Measurements from ENCODE around the gene AOX1. TPM values are rescaled to one million over a fixed set of nuclear protein-coding genes. Genes with fewer than 3 reads are reported as not detected.
"Not testable (repeated sequence)": the region's sequence is repeated elsewhere in the genome, so short reads cannot be mapped to it uniquely, and the experiment has no call there.

Gene AOX1
- 0.22 and 0.45 TPM in 2 replicates for total RNA-seq (2022)
- Bru-seq, nascent RNA: percentile 15 among the genes with signal in this experiment
- BruChase-seq, experiment 1, labeled RNA remaining after a 6-hour chase: percentile 18 among the genes with signal in this experiment
- percentile 14 among the genes with signal in this experiment for BruChase-seq, experiment 2, labeled RNA remaining after a 2-hour chase
- long read RNA-seq: 0 reads

DNA sequence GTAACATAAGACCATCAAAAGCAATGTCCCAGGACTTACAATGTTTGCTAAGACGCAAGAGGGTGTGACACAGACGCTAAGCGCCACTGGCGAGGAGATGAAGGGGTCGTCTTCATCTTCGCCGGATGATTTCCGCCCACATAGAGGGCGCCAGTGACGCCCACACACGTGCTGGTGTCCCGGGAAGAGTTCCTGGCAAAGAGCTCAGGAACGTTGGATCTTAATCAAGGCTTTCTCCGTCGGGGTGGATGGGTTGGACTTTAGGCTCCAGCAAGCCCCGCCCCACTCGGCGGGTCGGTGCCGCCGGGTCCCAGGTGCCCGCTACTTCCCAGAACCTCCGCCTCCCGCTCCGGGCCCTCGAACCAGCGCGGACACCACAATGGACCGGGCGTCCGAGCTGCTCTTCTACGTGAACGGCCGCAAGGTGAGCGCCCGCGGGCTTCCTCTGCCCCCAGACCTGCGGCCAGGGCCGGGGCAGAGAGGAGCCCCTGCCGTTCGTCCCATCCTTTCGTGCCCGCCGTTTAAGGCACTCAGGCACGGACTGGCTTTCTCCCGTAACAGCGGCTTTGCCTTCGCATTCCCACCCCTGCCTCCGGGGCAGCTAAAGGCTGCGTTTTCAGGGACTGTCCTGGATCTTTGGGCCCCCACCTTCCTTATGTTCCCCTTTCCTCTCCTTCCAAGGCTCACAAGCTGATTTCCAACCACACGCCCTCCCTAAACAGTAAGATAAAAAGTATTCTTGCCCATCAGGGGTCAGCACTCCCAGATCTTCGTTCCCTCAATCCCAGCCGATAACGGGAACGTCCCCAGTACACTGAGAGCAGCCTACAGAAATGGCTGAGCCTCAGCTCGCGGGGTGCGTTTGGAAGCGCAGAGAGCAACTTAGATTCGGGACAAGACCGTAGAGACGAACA, at the start of gene AOX1:
Gene AOX1, plus strand, starts transcription at position 285 of the 914 bp plus-strand sequence. Its CDS starts 95 bp downstream, at position 380.
- CTCF ChIA-PET: interaction anchor here (0.7 to 1.2 kb wide), 4 partner anchors 114 to 121 kb away, joined by 3 to 7 read pairs (median 4); no protein-coding TSS in a partner anchor
- peak; percentile 34 for DNase-seq
- peaks cover 8% of the 10 kb centered on the region for H3K4me1 Mint-ChIP-seq (ENCODE audit: low read depth, unreplicated experiment)
- H3K36me3 Mint-ChIP-seq (ENCODE audit: insufficient read depth, unreplicated experiment): peaks cover 16% of the 10 kb centered on the region
- TF ChIP-seq, protein P1, sequence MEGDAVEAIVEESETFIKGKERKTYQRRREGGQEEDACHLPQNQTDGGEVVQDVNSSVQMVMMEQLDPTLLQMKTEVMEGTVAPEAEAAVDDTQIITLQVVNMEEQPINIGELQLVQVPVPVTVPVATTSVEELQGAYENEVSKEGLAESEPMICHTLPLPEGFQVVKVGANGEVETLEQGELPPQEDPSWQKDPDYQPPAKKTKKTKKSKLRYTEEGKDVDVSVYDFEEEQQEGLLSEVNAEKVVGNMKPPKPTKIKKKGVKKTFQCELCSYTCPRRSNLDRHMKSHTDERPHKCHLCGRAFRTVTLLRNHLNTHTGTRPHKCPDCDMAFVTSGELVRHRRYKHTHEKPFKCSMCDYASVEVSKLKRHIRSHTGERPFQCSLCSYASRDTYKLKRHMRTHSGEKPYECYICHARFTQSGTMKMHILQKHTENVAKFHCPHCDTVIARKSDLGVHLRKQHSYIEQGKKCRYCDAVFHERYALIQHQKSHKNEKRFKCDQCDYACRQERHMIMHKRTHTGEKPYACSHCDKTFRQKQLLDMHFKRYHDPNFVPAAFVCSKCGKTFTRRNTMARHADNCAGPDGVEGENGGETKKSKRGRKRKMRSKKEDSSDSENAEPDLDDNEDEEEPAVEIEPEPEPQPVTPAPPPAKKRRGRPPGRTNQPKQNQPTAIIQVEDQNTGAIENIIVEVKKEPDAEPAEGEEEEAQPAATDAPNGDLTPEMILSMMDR (IDR thresholded peaks at IDR 0.05; ENCODE audit: unreplicated experiment): no peak
- peaks cover 20% of the 10 kb centered on the region for H3K27me3 Mint-ChIP-seq (ENCODE audit: unreplicated experiment)
- peak within 1 kb of the TSS; percentile 80 for H3K4me3 Mint-ChIP-seq (ENCODE audit: low read depth, unreplicated experiment)
- H3K27ac Mint-ChIP-seq (ENCODE audit: unreplicated experiment): no peak within 1 kb of the TSS
- intact Hi-C loops (cut with micrococcal nuclease; ENCODE audit: unreplicated experiment): loop anchor here (1.0 to 2.0 kb wide), 2 partner anchors 41 to 115 kb away; no protein-coding TSS in a partner anchor
- BruUV-seq (replicated peaks): TSS peak; percentile 20
- H3K9me3 Mint-ChIP-seq (ENCODE audit: low read depth, unreplicated experiment): no peaks in the 10 kb centered on the region

DNA sequence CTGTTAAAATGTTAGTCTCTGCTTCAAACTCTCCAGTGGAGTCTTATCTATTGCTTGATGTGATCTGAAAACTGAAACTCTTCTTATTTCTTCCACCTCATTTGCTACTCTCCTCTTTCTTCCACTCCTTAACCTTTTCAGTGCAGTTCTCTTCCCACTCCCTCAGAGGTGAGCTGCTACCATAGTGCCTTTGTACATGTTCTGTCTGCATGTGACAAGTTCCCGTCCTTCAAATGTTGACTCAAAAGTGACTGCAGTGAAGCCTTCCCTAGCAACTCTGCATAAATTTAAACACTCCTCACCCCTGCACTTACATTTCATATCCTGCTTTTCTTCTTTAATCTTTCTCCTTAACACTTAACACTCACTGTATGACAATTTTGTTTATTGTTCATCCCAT, 47.7 kb upstream of the AOX1 start:
- H3K9me3 Mint-ChIP-seq (ENCODE audit: low read depth, unreplicated experiment): no peaks in the 10 kb centered on the region
- no TSS peak for BruUV-seq (replicated peaks)

DNA sequence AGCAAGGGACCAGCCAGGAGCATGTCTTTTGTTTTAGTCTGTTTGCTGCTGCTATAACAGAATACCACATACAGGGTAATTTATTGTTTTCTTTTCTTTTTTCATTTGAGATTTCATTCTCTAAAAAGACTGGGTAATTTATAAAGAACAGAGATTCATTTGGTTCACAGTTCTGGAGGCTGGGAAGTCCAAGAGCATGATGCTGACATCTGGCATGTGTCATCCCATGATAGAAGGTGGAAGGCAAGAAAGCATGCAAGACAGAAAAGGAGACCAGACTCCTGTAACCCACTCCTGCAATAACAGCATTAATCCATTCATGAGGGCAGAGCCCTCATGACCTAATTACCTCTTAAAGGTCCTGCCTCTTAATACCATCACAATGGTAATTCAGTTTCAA, 45.0 kb upstream of the AOX1 start:
- Mint-ChIP-seq H3K4me1 (ENCODE audit: low read depth, unreplicated experiment) (no peaks in the 10 kb centered on the region), H3K9me3 (ENCODE audit: low read depth, unreplicated experiment) (no peaks in the 10 kb centered on the region), H3K27ac (ENCODE audit: unreplicated experiment) (no peak overlapping the region), H3K4me3 (ENCODE audit: low read depth, unreplicated experiment) (no peak overlapping the region), H3K27me3 (ENCODE audit: unreplicated experiment) (no peaks in the 10 kb centered on the region), H3K36me3 (ENCODE audit: insufficient read depth, unreplicated experiment) (no peaks in the 10 kb centered on the region)
- DNase-seq: no peak
- CTCF ChIA-PET: no interaction called here
- BruUV-seq (replicated peaks): no TSS peak
- intact Hi-C loops (cut with micrococcal nuclease; ENCODE audit: unreplicated experiment): no loop called here
- TF ChIP-seq, protein P1 (IDR thresholded peaks at IDR 0.05; ENCODE audit: unreplicated experiment): no peak

More for the DNA sequence above, 47.7 kb upstream of the AOX1 start:
- H3K36me3 Mint-ChIP-seq (ENCODE audit: insufficient read depth, unreplicated experiment): no peaks in the 10 kb centered on the region
- intact Hi-C loops (cut with micrococcal nuclease; ENCODE audit: unreplicated experiment): no loop called here
- TF ChIP-seq, protein P1 (IDR thresholded peaks at IDR 0.05; ENCODE audit: unreplicated experiment): no peak
- DNase-seq: no peak
- no peaks in the 10 kb centered on the region for H3K27me3 Mint-ChIP-seq (ENCODE audit: unreplicated experiment)
- CTCF ChIA-PET: no interaction called here
- H3K27ac Mint-ChIP-seq (ENCODE audit: unreplicated experiment): no peak overlapping the region
- H3K4me1 Mint-ChIP-seq (ENCODE audit: low read depth, unreplicated experiment): no peaks in the 10 kb centered on the region
- no peak overlapping the region for H3K4me3 Mint-ChIP-seq (ENCODE audit: low read depth, unreplicated experiment)

DNA sequence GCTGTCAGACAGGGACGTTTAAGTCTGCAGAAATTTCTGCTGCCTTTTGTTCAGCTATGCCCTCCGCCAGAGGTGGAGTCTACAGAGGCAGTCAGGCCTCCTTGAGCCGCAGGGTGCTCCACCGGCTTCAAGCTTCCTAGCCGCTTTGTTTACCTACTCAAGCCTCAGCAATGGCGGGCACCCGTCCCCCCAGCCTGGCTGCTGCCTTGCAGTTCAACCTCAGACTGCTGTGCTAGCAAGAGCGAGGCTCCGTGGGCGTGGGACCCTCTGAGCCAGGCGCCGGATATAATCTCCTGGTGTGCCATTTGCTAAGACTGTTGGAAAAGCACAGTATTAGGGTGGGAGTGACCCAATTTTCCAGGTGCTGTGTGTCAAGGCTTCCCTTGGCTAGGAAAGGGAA, 19.2 kb upstream of the AOX1 start:
- CTCF ChIA-PET; H3K36me3 Mint-ChIP-seq (ENCODE audit: insufficient read depth, unreplicated experiment); H3K4me3 Mint-ChIP-seq (ENCODE audit: low read depth, unreplicated experiment); BruUV-seq (replicated peaks); H3K27me3 Mint-ChIP-seq (ENCODE audit: unreplicated experiment); H3K27ac Mint-ChIP-seq (ENCODE audit: unreplicated experiment); intact Hi-C loops (cut with micrococcal nuclease; ENCODE audit: unreplicated experiment); DNase-seq; H3K9me3 Mint-ChIP-seq (ENCODE audit: low read depth, unreplicated experiment): not testable (repeated sequence)
- peaks cover 11% of the 10 kb centered on the region for H3K4me1 Mint-ChIP-seq (ENCODE audit: low read depth, unreplicated experiment)
